GM18498 (cell line): ENCODE data around the gene SEMA3E.
"Not testable (repeated sequence)": the region's sequence is repeated elsewhere in the genome, so short reads cannot be mapped to it uniquely, and the experiment has no call there.

Experiments used
- ATAC-seq: cut with Tn5 transposase; IDR thresholded peaks from one replicate; pipeline ENCODE4 v1.9.1; 2021; ENCODE audit warnings: mild to moderate bottlenecking, moderate library complexity; ENCODE audit not compliant: unreplicated experiment

Gene SEMA3E

GRCh38 chr7:83648464-83649241 lies at the start of gene SEMA3E:
TSS of gene SEMA3E (minus strand) at chr7:83649139.
- ATAC-seq: no peak

DNA sequence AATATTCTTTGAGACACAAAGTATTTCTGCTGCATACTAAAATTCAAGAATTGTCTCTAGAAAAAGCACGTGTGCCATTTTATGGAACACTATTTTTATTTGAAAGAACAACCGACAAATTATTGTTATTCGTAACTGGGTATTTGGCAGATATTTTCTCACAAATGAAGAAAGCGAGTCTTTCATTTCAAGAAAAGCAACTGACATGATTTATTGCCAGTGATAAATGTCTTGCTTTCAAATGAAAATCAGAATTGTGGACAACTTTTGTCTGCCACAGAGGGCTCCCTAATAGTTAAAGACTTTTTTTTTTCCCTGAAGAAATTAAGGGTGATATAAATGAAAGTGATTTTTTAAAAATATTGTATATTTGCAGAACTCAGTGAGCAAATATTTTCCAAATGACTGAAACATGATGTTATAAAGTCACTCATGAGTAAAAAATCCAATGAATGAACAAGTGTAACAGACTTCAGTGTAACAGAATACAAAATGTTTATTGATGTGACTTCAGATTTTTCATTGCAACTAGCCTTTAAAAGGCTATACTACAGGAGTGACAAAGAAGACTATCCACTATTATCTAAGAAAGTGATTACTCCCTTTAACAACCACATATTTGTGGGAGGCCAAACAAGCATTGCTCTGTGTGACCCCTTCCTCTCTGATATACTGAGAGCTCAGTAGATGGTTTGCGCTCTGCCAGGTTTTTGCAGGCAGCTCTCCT lies 49.0 kb upstream of the SEMA3E start:
- no peak for ATAC-seq

DNA sequence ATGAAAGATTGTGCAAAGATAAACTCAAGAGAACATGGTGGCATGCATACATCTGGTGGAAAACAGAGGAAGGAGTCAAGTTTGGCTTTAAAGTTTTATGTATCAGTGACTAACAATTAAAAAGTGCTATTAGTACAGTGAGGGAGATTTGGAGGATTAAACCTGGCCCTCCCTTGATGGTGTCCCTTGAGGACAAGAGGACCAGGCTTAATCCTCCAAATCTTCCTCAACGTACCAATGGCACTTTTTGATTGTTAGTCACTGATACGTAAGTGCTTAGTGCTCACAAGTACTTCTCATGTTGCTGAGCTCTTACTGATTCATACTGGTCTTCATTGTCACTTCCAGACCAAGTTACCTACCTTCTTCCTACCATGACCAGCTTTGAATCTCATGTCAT lies 47.2 kb upstream of the SEMA3E start:
- no peak for ATAC-seq

DNA sequence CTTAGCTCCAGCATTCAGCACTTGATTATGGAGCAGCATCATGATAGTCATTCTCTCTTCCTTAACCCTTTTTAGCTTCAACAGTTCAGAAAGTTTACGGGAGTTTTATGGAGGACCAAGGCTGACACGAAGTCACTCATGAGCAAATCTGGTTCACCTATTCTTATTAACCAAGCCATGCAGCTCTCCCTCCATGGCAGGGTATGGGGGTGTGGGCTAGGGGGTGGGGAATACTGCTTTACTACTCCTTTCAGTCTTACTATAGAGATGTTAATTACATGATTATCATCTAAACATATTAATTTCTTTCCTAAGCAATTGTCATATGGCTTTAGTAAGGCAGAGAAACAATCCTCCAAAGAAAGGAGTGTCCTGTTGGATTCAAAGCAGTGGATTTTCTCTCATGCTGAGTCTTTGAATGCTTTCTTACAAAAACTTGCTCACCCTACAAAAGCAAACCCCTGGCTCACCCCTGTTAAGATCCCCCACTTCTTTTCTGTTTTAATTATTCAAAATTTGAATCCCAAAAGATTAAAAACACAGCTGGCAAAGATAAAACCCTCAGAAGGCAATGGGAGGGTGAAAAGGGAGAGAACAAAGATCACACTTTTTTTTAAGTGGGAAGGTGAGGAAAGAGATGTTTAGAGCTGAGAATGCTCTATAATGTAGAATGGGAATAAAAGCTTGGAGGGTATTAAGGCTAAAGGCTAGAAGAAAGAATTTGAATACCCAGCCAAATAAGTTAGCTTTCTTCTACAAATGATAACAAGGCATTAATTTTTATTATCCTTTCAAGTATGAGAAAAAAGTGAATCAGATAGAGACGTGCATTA lies 46.4 kb upstream of the SEMA3E start:
- ATAC-seq: no peak

DNA sequence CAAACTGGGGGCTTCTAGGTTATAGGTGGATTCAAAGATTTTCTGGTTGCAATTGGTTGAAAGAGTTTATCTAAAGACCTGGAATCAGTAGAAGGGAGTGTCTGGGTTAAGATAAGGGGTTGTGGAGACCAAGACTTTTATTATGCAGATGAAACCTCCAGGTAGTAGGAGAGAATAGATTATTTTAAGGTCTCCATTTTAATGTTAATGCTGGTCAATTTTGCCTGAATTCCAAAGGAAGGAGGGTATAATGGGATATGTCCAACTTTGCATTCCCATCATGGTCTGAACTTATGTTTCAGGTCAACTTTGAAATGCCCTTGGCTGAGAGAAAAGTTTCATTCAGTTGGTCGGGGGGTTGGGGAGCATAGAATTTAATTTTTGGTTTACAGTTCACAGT lies 44.3 kb upstream of the SEMA3E start:
- ATAC-seq: no peak

- ATAC-seq: no peak
Measured at GRCh38 chr7:83691095-83691494, 42.2 kb upstream of the SEMA3E start.

DNA sequence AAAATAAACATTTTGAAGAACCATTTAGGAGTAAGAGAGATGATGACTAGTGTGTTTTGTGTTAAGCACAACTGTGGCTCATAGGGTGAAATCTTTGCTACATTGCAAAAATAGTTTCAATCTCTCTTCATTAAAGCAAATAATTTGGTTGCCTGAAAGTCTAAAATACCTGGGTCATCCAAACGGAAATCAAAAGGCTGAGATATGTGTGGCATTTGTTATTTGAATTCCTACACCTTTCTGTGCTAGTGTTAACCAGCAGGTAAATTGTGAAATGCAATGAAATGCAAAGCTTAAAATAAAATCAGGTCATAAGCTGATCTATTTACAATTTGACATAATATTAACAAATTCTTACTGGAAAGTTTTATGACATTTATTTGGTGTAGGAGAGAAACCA lies 40.9 kb upstream of the SEMA3E start:
- no peak for ATAC-seq

- no peak for ATAC-seq
Measured at GRCh38 chr7:83686416-83686815, 37.5 kb upstream of the SEMA3E start.

GRCh38 chr7:83684928-83685327 lies 36.0 kb upstream of the SEMA3E start:
- no peak for ATAC-seq

DNA sequence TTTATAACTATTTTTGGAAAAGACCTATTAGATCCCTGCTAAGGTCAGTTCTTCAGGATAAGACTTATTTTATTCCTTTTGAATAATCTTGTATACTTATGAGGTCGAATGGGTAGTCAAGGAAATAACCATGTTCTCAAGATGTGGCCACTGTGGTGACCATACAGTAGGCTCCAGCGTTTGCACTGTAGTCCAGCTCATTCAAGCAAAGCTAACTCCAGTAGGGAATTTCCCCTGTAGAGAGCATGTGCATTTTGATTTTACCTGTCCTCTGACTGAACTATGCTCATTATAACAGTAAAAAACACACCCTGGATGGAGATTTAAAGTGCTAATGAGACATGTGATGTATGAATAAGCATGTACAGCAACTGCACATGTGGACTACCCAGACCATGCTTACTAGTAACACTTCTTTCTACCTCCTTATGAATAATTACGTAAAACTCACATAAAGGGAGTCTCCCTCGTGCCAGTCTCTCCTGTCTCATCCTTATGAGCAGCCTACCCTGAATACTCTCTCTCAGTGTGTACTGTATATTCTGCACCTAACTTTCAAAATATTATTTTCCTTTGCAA lies 32.4 kb upstream of the SEMA3E start:
- no peak for ATAC-seq

GRCh38 chr7:83677180-83677866 lies 28.4 kb upstream of the SEMA3E start:
- ATAC-seq: no peak

DNA sequence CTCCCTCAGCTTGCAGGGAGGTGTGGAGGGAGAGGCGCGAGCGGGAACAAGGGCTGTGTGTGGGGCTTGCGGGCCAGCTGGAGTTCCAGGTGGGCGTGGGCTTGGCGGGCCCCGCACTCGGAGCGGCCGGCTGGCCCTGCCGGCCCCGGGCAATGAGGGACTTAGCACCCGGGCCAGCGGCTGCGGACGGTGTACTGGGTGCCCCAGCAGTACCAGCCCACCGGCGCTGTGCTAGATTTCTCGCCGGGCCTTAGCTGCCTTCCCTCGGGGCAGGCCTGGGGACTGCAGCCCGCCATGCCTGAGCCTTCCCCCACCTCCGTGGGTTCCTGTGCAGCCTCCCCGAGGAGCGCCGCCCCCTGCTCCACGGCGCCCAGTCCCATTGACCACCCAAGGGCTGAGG lies 24.4 kb upstream of the SEMA3E start:
- not testable (repeated sequence) for ATAC-seq

DNA sequence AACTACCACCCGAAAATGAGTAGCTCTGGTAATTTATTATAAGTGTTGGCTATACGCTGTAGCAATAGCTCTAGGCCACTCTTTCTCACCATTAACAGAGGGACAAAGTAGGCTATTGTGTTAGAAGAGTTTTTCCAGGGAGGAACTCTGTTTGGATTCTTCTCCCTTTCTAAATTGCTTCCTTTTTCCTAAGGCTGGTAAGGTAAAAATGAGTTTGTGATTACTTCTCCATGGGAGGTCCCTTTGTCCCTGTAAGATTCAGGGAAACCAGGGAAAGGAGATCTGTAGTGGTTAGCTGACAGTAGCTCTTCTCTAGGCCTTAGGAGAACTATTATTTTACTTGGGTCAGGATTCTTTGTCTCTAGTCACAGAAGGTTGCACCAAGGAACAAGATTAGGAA lies 23.2 kb upstream of the SEMA3E start:
- ATAC-seq: no peak

DNA sequence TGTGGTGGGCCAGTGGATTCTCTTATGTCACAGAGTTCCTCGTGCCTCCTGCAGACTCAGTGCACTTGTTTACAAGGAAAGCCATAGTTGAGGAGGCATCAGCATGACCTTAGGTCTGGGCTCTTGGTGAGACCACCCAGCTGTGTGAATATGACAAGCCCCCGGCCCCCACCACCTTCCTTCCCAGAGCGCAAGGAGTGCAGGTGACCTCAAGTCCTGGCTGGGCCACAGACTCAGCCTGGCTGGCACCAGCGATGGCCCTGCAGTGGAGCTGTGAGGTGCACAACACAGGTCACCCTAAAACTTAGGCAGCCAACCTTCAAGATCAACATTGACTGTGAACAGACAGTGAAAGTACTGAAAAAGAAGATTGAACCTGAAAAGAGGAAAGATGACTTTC lies 14.2 kb upstream of the SEMA3E start:
- ATAC-seq: no peak

DNA sequence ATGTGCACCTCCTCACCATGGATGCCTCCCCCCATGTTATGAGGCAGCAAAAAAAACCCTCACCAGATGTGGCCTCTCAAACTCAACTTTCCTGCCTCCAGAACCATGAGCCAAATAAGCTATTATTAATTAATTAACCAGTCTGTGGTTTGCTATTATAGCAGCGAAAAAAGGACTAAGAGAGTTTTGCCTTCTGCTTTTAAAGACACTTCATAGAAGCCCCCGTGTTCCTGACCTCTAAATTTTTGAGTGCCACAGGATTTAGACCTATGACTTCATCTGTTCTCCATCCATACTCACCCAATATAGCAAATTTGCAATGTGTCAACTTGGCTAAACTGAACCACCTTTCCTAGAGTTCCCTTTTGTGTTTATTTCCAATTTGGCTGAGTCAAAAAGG lies 9.2 kb upstream of the SEMA3E start:
- ATAC-seq: no peak

DNA sequence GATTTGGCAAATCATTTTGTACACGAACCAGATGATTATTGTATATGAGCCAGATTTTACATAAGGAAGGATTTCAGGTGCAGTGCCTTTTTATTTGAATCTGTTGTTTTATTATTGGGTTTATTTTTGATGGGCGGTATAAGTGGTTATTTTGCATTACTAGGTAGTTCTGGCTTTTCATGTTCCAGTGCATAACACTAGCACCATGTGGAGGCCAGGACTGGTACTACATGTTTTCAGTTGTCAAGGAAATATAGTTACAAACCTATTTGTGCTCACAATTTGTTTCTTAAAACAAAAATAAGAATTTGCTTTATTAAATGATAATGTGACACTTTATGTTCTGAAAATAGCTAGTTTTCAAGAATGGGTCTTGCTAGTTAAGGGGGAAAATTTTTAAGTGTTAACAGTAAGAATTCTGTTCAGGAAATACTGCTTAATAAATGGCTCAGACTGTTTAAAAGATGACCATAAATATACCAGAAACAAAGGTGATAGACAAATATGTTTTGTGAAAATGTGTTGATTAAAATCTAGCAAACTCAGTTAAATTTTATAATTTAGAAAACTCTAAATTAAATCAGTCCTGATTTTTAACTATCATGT lies 7.1 kb upstream of the SEMA3E start:
- peak; percentile 93 for ATAC-seq

DNA sequence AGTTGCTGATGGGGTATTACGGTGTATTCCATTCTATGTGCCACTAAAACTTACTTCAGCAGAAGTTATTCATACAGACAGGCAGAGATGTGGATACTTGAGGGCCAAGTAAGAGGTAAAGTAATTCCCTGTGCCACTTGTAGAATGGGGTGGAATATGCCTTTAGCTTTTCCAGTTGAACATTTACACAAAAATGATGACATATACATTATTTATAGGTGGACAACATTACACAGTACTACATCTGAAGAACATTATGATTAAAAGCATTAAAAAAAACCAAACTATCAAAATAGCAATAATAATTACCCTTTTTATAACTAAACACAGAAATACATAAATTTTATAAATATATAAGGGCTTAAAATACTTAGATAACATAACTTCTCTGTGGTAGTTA lies 3.5 kb upstream of the SEMA3E start:
- ATAC-seq: no peak

GRCh38 chr7:83649701-83650100 lies 762 bp upstream of the SEMA3E start:
- no peak for ATAC-seq

- no peak for ATAC-seq
Measured at GRCh38 chr7:83646027-83646426, 2.9 kb downstream of the SEMA3E start.

GRCh38 chr7:83643739-83644138 lies 5.2 kb downstream of the SEMA3E start:
- no peak for ATAC-seq
